Glomerular endothelial cell (primary cell): ENCODE results near the gene CYP4Z1. TPM values are rescaled to one million over a fixed set of nuclear protein-coding genes. Genes with fewer than 3 reads are reported as not detected.

Experiments
- total RNA-seq: library from RNA; depleted of rRNA; stranded (reverse); fragments of >200 nt; gene quantifications from 2 replicates; pipeline ENCODE4 v1.2.3, GENCODE V29; 2015

The CYP4Z1 gene
- total RNA-seq, 1 donor from 2014 or later = not detected

Other genes starting within 250 kb of the CYP4Z1 start
- gene CYP4A11, start 125.8 kb upstream of the CYP4Z1 start, total RNA-seq = not detected in 2 replicates
- 1.6 TPM in 1 of 2 replicates, not detected in the other for gene CYP4X1, start 43.6 kb upstream of the CYP4Z1 start, total RNA-seq
- gene CYP4A22, start 70.2 kb downstream of the CYP4Z1 start, total RNA-seq = not detected in 2 replicates
- gene PDZK1IP1, start 122.8 kb downstream of the CYP4Z1 start, total RNA-seq = not detected in 2 replicates
- 20.4 and 23.2 TPM in 2 replicates for gene TAL1, start 165.0 kb downstream of the CYP4Z1 start, total RNA-seq
- 3.8 and 7.8 TPM in 2 replicates for gene STIL, start 246.9 kb downstream of the CYP4Z1 start, total RNA-seq